CD4-positive, alpha-beta T cell (primary cell): ENCODE data around the gene CACNB2. TPM values are rescaled to one million over a fixed set of nuclear protein-coding genes. Genes with fewer than 3 reads are reported as not detected.

Experiments
- ATAC-seq: fragments of 200-7000 bp; cut with Tn5 transposase; one replicate; pipeline ENCODE4 v1.10.0; 2022; ENCODE audit warnings: mild to moderate bottlenecking; ENCODE audit not compliant: poor library complexity
- CTCF ChIA-PET: fragments of 350-600 bp; sonication (Branson Sonifier 250); formaldehyde crosslinking; loops from one replicate; lab custom pipeline; 2021; ENCODE audit warnings: antibody characterized with exemption, inconsistent platforms; lab: Charles Lee
- POLR2A ChIA-PET: fragments of 350-600 bp; sonication (Branson Sonifier 250); formaldehyde crosslinking; loops from one replicate; lab custom pipeline; 2021; ENCODE audit warnings: antibody characterized with exemption, inconsistent platforms; lab: Charles Lee
- DNase-seq, 14 experiments: peaks; one replicate each; pipeline ENCODE4 v3.0.0-alpha.2; 2013 to 2020; ENCODE audit warnings: mixed read lengths in 2 of 14
- H3K27ac ChIP-seq, 2 donors: one replicate each; pipeline versions ENCODE4 v1.5.1 to v1.7.0; 2013; ENCODE audit warnings: low read length in 2 of 2, low read depth in 1 of 2, mild to moderate bottlenecking in 1 of 2
- H3K27me3 ChIP-seq, 2 experiments: 1 replicate in 1 of 2; 2 replicates in 1 of 2; pipeline versions ENCODE4 v1.6.1 to v1.7.0; 2013; ENCODE audit warnings: low read length in 2 of 2, control low read depth in 1 of 2, mild to moderate bottlenecking in 1 of 2, moderate library complexity in 1 of 2; ENCODE audit not compliant: insufficient read depth in 2 of 2, control insufficient read depth in 1 of 2
- H3K36me3 ChIP-seq: one replicate; pipeline ENCODE4 v1.6.1; 2013; ENCODE audit warnings: low read length, control low read depth; ENCODE audit not compliant: insufficient read depth
- H3K4me1 ChIP-seq: one replicate; pipeline ENCODE4 v1.6.1; 2013; ENCODE audit warnings: low read length, control low read depth; ENCODE audit not compliant: insufficient read depth
- H3K4me3 ChIP-seq: one replicate; pipeline ENCODE4 v1.5.1; 2013; ENCODE audit warnings: mild to moderate bottlenecking, low read length, moderate library complexity
- H3K9me3 ChIP-seq, 2 experiments: 1 replicate in 1 of 2; 2 replicates in 1 of 2; pipeline versions ENCODE4 v1.6.1 to v1.7.0; 2013; ENCODE audit warnings: low read length in 2 of 2, mild to moderate bottlenecking in 2 of 2, control low read depth in 1 of 2, moderate library complexity in 1 of 2; ENCODE audit not compliant: control insufficient read depth in 1 of 2, insufficient read depth in 1 of 2
- H3K27ac Mint-ChIP-seq: one replicate; pipeline ENCODE4 v1.8.0; 2020; ENCODE audit warnings: mixed read lengths
- H3K27me3 Mint-ChIP-seq: one replicate; pipeline ENCODE4 v1.8.0; 2021; ENCODE audit warnings: mixed read lengths
- H3K36me3 Mint-ChIP-seq: one replicate; pipeline ENCODE4 v1.8.0; 2021; ENCODE audit warnings: low read depth, mixed read lengths
- H3K4me1 Mint-ChIP-seq: one replicate; pipeline ENCODE4 v1.8.0; 2021; ENCODE audit warnings: low read depth, mixed read lengths
- H3K4me3 Mint-ChIP-seq: one replicate; pipeline ENCODE4 v1.8.0; 2020; ENCODE audit warnings: mild to moderate bottlenecking, mixed read lengths
- H3K9me3 Mint-ChIP-seq: one replicate; pipeline ENCODE4 v1.8.0; 2020; ENCODE audit warnings: mixed read lengths
- CTCF ChIP-seq: fragments of 200-600 bp; IDR thresholded peaks from one replicate; pipeline ENCODE4 v1.8.0; 2022; ENCODE audit warnings: antibody characterized with exemption, mild to moderate bottlenecking
- intact Hi-C, 2 experiments: fragments of 100-400 bp; cut with DNase I in 1 of 2; cut with micrococcal nuclease in 1 of 2; formaldehyde crosslinking; loops; one replicate each; pipeline versions ENCODE4 v1.15.1 to v1.9.0; 2023 to 2025; cut with DNase I, micrococcal nuclease
- total RNA-seq, 174 experiments: library from RNA in 2 of 174; stranded (reverse) in 2 of 174; gene quantifications; one replicate each; pipeline ENCODE4 v1.2.3 and lab custom pipeline; 2021 to 2026

The CACNB2 gene
- total RNA-seq, 2 experiments from 2014 or later: 0.34 TPM; not detected in 1

GRCh38 chr10:18162021-18162627 is 21.9 kb downstream of the CACNB2 start:
- H3K36me3 Mint-ChIP-seq: no peaks in the 10 kb centered on the region
- POLR2A ChIA-PET: no interaction called here
- no peak overlapping the region for H3K27ac Mint-ChIP-seq
- CTCF ChIA-PET: no interaction called here
- no peaks in the 10 kb centered on the region for H3K9me3 Mint-ChIP-seq
- intact Hi-C loops: no loop called here
- no peak overlapping the region for H3K4me3 ChIP-seq
- H3K27me3 Mint-ChIP-seq: no peaks in the 10 kb centered on the region
- ATAC-seq (no peak), DNase-seq (no peak)
- no peak for TF ChIP-seq CTCF
- H3K4me1 Mint-ChIP-seq: no peaks in the 10 kb centered on the region
- H3K4me1 ChIP-seq: no peaks in the 10 kb centered on the region
- H3K4me3 Mint-ChIP-seq: no peak overlapping the region
- no peaks in the 10 kb centered on the region for H3K9me3 ChIP-seq
- no peaks in the 10 kb centered on the region for H3K36me3 ChIP-seq
- H3K27me3 ChIP-seq: no peaks in the 10 kb centered on the region
- H3K27ac ChIP-seq: no peak overlapping the region

- Mint-ChIP-seq H3K4me1 (no peaks in the 10 kb centered on the region), H3K36me3 (no peaks in the 10 kb centered on the region), H3K27ac (no peak overlapping the region), H3K27me3 (no peaks in the 10 kb centered on the region), H3K9me3 (no peaks in the 10 kb centered on the region), H3K4me3 (no peak overlapping the region)
- no peaks in the 10 kb centered on the region for H3K4me1 ChIP-seq
- POLR2A ChIA-PET: no interaction called here
- intact Hi-C loops: no loop called here
- ATAC-seq: no peak
- H3K36me3 ChIP-seq: no peaks in the 10 kb centered on the region
- no peak for TF ChIP-seq CTCF
- no peaks in the 10 kb centered on the region for H3K9me3 ChIP-seq
- no peak for DNase-seq
- H3K27ac ChIP-seq: no peak overlapping the region
- H3K4me3 ChIP-seq: no peak overlapping the region
- CTCF ChIA-PET: no interaction called here
- H3K27me3 ChIP-seq: no peaks in the 10 kb centered on the region
Observed at GRCh38 chr10:18164093-18164492, 23.9 kb downstream of the CACNB2 start.

- ATAC-seq (no peak), DNase-seq (no peak)
- H3K27me3 Mint-ChIP-seq: no peaks in the 10 kb centered on the region
- H3K27ac Mint-ChIP-seq: no peak overlapping the region
- CTCF ChIA-PET: no interaction called here
- H3K4me3 ChIP-seq: no peak overlapping the region
- H3K27ac ChIP-seq: no peak overlapping the region
- H3K27me3 ChIP-seq: no peaks in the 10 kb centered on the region
- intact Hi-C loops: no loop called here
- no peaks in the 10 kb centered on the region for H3K36me3 Mint-ChIP-seq
- no peak overlapping the region for H3K4me3 Mint-ChIP-seq
- no peaks in the 10 kb centered on the region for H3K4me1 Mint-ChIP-seq
- POLR2A ChIA-PET: no interaction called here
- H3K9me3 Mint-ChIP-seq: no peaks in the 10 kb centered on the region
- H3K9me3 ChIP-seq: no peaks in the 10 kb centered on the region
- no peak for TF ChIP-seq CTCF
- no peaks in the 10 kb centered on the region for H3K36me3 ChIP-seq
- no peaks in the 10 kb centered on the region for H3K4me1 ChIP-seq
Observed at GRCh38 chr10:18164748-18165361, 24.6 kb downstream of the CACNB2 start.
